T-helper 9 cell (primary cell): ENCODE results near the gene ANK3.

Experiments
- DNase-seq: peaks from one replicate; pipeline ENCODE4 v3.0.0-alpha.2; 2020

ANK3 gene

DNA sequence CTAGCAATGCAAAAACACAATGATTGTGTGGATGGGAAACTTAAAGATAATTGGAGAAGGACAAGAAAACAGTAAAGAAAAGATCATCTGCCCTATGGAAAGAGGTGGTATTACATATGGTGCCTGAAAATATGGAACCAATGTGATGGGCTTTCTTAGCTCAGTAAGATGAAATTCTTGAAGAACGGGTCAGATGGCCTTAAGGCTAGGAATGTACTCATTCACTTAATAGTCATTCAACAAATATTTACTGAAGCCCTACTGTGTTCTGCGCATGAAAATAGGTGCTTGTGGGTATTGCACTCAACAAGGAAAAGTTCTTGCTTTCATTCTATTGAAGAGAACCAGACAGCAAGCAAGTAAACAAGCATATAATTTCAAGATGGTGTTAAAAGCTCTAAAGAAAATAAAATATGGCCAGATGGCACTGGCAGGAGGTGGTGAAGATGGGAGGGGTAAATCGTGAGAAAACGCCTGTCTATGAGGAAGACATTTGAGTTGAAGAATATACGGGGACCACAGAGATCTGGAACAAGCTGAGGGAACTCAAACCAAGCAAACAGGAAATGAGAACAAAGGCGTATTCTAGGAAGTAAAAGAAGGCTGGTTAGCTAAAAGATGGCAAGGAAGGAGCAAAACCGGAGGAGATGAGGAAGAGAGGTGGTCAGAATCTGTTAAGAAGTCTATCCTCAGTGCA, 179.7 kb downstream of the ANK3 start:
- DNase-seq = no peak

DNA sequence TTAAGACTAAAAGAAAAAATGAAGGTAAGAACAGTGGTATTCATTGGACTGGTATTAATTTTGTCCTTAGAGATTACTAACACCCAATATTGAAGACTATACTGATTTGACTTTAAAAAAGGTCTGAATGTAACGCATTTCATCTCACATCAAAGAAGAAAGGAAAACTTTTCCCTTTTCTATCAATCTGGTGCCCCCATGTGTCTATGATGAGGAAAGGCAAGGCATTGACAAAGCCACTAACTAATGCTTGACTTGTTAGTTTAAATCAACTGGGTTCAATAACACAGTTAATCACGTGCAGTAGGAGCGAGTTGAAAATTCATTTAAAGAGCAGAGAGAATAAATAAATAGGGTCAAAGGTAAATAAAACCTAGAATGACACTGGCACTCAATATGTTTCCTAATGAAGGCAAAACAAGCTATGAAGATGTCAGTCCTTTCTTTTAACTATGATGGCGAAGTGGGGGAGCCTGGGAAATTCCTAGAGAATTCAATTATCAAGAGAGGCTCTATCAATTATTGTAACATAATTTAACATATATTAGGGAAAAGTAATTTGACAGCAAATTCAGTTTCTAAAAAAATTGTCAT, 180.9 kb downstream of the ANK3 start:
- DNase-seq = no peak

DNA sequence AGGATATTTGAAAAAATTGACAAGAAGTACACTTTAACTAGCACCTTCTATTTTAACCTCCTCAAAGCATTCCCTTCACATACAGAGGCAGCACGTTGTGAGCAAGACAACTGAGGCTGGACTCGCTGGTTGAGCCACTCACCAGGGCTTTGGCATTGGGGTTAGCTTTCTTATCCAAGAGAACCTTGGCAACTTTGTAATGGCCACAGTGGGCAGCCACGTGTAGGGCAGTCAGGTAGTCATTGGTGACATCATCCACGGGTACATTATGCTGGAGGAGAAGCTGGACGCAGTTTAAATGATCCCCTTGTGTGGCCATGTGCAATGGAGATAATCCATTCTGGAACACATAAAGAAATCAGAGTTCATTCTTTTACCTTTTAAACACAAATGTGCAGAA, 181.8 kb downstream of the ANK3 start:
- no peak for DNase-seq

DNA sequence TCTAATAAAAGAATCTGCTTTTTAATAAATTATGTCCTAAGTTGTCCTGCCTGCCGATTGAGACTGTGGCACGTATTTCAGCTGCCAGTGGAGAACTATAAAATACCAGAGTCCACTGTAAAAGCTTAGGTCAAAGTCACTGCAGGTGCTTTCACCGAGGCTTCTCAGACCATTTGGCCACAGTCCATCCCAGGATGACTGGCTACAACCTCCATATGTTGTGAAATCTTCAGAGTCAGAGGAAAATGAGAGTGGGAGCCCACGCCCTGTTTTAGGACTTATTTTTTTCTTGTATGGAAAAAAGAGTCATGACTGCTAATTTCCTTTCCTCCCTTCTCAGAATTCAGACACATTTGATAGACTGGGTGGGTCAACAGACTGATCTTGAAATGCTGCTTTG, 182.9 kb downstream of the ANK3 start:
- no peak for DNase-seq

DNA sequence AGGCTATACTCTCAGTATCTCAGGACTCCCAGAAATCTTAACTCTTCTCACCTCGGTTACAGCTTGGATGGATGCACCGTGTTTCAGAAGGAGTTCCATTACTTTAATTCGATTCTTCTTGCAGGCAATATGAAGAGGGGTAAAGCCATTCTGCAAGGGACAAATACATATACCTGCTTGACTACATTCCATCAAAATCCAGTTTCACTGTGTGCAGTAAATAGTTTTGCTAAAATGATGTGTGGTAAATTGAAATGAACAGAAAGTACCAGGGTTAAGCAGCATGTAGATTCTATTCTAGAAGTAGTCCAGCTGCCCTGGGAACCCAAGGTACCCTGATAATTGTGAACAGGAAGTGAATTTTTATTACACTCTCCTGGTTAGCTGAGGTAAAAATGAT, 183.9 kb downstream of the ANK3 start:
- no peak for DNase-seq

DNA sequence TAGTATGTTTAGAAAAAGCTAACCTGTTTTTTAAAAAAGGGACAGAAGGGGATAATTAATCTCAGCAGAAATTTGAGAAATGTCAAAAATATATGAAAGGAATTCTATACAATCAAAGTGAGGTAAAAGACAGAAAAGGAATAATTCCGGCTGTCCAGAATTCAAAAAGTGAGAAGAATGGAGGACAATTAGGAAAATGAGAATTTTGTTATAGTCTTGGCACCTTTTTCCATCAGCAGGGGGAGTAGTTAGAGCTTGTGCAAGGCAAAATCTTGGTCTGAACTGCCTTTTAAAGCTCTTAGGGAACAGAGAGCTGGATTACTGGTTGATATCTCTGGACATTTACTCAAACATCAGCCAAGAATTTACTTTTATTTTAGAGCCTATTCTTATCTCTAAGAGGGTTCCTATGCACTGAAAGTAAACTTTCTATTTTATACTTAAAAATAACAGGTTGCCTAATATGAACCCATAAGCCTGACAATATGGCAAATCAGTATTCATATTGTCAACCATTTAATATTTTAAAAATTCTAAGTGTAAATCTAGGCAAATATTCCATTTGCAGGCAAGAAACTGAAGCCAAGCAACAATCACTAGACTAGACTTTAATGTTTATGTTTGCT, 185.6 kb downstream of the ANK3 start:
- no peak for DNase-seq

DNA sequence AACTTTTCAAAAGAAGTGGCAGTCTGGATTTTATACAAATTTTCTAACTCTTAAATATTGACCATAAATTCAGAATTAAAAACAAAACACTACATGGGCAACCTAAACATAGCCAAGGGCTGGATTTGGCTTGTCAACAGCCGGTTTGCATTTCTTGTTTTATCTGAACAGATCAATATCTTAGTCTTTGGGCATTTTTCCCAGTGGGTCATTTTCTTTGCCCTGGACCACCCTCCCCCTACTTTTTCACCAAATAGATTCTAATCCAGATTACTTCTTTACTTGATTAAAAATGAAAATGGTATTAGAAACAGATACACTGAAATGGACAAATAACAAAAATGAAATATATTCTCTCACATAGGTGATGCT, 189.0 kb downstream of the ANK3 start:
- no peak for DNase-seq

DNA sequence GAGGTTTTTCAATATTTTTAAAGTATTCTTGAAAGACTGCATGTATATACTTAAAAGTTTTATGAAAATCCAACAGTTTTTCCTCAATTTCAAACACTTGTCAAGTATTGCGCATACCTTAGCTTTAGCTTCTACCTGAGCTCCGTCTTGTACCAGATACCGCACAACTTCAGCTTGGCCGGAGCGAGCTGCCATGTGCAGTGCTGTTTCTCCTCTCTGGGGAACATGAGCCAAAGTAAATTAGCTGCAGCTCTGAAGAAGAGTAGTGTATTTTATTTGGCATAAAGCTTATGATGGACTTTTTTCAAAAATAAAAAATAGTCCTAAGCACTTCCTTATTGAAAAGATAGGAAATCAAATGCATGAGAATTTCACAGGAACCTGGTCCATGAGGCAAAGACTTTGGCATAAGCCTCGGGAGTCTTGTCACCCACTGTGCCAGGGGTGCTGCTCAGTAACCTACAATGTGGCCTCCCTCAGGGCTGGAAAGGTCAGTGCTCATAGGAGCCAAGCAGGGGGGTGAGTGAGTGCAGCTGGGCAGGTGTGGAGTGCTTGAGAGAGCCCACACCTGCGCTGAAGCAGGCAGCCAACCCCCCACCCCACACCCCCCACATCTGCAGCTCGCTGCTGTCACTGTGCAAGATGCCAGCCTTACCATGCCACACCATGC, 189.5 kb downstream of the ANK3 start:
- no peak for DNase-seq

DNA sequence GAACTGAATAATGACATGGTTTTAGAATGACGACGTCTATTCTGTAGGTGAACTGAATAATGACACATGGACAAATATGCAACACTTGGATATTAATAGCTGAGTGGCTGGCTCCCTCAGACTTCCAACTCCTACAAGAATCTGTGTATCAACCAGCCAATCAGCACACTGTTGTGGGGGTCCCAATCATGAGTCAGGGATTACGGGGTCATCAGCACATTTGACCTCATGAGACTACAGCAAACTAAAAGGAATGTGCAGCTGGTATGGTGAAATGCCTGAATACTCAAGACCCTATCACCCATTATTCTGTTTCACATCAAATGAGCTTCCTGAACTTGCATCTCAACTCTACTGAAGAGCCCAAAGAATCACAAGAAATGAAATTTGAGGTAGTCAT, 192.5 kb downstream of the ANK3 start:
- DNase-seq = no peak

DNA sequence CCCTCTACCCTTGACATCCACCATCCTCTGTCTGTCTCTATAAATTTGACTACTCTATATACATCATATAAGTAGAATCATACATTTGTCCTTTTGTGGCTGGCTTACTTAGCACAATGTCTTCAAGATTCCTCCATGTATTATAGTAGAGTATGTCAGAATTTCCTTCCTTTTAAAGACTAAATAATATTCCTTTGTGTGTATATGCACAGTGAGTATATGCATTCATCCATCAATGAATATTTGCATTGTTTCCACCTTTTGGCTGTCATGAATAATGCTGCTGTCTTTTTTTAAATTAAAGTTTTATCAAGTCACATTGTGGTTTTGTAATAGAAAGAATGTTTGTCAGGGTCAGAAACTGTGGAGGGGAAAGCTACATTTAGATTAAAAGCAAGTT, 195.3 kb downstream of the ANK3 start:
- DNase-seq = no peak

DNA sequence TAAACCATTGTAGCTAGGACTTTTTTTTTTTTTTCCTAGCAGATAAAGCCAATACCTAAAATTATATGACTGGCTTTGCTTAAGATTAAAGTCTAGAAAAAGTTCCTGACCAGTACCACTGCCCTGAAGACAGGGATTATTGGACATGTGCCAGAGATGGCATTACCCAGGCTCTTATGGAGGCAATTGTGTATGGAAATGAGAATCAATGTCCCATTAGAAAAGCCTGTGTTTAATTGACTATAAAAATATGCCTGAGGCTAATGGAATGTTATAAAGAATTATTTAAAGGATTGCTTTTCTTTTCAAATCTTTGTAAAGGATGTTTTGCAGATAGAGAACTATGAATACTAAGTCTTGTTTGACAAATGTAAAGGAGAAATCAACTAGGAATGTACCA, 196.7 kb downstream of the ANK3 start:
- no peak for DNase-seq

DNA sequence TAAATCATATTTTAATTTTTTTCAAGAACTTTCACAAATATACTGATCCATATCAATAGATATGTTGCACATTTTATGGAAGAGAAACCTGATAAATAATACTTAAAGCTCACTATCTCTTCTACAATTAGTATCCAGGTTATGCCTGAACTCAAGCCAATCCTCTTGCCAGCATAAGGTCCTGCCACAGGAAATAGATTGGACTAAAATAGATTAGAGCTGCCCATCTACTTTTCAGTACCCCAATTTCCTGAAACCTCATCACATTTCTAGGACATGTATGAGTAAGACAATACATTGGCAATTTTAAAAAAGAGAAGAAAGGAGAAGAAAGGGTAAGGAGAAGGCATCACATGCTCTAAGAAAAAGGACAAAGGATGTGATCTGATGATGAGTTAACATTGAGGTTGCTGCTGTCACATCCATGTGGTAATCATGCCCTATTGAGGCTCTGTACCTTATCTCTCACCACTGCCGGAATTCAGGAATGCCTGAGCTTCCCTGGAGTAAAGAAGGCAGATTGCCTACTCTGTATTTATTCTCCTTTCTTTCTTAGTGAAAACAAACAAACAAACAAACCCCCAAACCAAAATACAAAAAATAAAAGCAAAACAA, 199.7 kb downstream of the ANK3 start:
- no peak for DNase-seq

DNA sequence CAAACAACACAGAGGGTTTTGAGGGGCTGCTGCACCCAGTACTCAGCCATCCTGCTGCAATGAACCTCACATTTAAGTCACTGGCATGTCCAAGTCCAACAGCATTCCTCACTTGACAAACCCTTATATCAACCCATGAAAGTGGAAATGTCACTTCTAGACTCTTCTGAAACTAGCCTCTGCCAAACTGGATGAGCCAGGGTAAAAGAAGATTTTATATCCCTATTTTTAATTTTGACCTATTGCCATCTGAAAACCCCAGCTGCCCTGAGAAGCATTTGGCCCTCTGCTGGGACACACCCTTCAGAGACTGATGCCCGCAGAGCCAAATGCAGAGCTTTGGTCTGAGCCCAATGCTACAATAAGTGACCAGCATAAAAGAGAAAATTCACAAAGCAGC, 201.1 kb downstream of the ANK3 start:
- DNase-seq = no peak

DNA sequence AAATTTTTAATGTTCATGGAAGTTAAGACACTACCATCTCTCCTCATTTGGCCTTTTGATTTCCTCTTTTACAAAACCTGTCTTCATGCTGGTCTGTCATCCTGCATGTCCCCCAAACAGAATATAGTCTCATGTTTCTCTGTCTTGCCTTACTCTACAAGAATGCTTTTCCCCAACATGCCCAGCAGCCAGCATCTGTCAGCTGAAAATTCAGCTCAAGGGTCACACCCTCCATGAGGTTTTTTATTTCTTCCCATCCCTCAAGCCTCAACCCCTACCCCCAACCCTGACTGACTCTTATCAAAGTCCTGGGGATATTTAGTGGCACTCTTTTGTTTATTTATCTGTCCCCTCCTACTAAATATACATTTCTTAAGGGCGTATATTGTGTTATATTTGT, 202.0 kb downstream of the ANK3 start:
- DNase-seq = no peak

DNA sequence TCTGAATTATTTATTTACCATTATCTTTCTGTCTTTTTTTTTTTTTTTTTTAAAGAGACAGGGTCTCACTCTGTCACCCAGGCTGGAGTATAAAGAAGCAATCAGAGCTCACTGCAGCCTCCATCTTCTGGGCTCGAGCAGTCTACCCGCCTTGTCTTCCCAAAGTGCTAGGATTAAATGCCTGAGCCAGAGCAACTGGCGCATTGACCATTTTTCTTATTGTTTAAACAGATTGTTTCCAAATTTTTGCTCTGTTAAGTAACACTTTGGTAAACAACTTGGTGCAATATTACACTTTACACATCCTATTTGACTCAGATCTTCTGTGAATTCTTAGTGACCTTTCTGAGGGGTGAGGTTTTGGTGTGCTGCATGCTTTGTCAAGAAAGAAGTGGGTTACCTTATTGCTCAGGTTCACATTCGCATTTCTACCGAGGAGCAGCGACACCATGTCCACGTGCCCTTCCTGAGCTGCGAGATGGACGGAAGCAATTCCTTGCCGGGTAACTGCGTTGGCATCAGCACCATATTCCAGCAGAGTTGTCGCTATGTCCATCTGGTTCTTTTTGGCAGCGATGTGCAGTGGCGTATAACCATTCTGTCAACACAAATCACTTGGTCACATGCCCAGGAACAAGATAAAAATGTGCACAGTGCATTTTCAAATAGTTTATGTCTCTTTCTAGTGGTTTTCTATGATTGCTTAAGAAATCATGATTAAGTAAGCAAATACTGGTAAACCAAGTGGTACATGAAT, 203.2 kb downstream of the ANK3 start:
- no peak for DNase-seq

DNA sequence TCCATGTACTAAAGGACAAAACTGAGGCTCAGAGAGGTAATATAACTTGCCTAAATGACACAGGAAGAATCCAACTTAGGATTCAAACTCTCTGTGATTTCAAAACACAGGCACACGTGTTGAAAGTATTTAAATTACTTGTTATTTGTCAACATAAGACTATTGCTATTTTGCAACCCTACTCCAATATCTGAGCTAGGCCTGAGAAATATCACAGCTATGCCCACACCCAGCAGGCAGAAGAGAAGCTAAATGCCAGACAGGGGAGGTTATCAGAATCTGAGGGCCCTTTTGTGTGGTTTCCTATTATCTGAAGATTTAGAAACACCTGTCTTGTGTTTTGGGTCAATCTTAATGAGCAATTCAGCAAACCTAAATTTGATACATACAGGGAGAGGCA, 204.3 kb downstream of the ANK3 start:
- DNase-seq = no peak

DNA sequence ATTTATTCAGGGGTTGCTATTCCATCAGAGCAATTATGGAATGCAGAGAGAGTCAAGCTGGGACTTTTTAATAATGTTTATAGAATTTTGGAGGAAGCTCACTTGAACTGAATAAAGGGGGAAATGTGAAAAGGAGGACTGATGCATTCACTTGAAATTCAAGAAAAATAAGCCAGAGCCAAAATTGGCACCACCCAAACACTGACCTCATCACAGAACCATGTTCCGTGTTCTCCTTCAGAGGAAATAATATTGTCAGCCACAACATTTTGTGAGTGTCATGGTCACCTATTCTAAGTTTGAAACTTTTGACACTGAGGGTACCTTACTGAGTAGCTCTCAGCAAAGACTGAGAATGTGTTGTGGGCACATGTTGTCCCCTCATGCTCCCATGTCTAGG, 207.0 kb downstream of the ANK3 start:
- DNase-seq = no peak

DNA sequence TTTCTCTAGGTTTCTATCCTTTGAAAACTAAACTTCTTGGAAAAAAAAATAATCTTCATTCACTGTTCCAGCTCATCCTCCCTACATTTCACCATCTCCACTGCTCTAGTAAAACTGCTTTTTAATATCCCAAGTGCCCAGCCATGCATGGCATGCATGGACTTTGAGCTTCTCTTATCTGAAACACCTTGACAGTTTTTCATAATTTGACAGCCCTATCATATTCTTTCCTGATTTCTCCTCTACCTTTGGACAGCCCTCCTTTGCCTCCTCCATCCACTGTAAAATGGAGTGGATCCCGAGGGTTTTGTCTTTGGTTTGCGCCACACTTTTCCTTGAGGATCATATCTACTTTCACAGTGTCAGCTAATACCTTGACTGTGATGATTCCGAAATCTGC, 212.8 kb downstream of the ANK3 start:
- DNase-seq = no peak

DNA sequence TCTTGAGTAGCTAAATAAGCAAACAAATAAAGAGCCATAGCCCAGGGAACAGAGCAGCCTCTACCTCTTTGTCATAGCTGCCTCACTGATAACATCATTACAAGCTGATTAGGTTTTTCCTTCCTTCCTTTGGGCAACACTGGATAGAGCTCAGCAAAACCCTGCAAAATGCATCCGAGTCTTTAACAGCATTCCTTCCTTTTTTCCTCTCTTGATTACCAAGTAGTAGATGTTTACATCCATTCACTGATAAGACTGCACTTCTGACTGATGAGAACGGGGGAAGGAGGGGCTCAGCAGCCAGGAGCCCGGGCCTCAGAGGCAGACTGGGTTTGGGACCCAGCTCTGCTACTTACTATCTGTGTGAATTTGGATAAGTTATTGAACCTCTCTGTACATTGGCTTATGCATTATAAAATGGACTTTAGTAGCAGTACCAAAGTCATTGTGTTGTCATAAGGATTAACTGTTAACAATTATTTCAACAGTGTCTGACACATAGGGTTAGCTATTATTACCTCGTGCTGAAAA, 214.2 kb downstream of the ANK3 start:
- no peak for DNase-seq

DNA sequence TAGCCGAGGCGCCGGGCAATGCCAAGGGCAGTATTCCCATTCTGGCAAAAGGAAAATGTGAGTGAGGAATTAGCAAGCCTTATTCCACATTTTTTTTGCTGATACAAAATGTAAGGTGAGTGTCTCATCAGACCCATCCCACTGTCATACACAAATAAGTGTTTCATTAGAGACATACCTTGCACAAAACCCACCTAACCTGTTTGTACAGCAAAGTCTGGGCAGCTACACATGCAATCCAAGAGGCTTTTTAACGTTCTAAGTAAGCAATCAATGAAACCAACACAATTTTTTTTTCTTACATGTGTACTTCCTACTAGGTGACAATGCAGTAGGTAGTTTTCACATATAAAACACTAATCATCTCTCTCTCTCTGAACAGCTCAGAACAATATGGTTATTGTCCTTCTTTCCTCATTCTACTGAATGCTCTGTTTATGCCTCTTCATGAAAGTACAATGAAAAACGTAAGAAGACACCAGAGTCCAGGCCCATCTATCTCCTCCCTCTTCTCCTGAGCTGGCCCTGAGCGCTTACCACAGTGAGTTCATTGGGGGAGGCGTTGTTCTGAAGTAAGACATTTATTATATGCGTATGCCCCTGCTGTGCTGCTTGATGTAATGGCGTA, 217.2 kb downstream of the ANK3 start:
- no peak for DNase-seq

DNA sequence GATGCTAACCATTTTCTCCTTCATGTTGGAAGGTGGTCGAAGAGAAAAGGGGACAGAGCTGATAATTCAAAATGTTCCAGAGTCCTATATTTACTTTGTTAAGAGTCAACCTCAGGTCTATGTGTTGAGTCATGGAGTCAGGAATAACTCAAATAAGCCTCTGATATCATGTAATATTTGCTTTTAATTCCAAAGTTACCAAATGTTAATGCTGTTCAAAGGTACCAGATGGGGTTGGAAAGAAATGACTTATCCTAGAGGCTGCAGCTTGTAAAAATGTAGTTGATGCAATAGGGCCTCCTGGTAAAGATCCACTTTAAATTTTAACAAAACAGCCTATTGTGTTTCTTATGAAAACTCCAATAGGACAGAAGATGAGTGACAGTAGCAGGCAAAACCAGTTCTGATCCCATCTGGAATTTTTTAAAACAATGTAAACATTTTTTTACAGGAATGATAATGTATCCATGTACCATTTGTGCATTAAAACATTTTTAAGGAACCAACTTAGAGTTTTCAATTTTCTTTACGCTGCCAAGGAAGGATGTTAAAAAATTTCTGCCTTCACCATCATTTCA, 218.2 kb downstream of the ANK3 start:
- DNase-seq = no peak

DNA sequence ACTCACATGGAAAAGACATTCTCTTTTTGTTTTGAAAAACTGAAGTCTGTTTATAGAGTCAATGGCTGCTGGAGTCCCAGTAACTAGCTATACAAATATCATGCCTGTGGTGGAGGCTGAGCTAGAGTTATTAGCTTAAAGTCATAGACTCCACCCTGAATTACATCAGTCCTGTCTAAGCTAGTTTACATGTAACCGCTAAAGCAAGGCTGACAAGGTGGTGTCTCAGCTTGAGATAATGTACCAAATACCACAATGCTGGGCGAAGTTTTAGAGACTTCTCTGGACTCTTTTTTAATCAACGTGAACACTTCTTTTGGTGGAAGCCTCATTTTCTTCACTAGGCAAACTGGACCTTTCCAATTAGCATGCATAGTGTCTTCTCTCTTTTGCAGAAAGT, 219.4 kb downstream of the ANK3 start:
- DNase-seq = no peak
